Left cardiac atrium (tissue), 4 donors: ENCODE data around the gene NPIPB6. TPM values are rescaled to one million over a fixed set of nuclear protein-coding genes. Genes with fewer than 3 reads are reported as not detected.
"Not testable (repeated sequence)": the region's sequence is repeated elsewhere in the genome, so short reads cannot be mapped to it uniquely, and the experiment has no call there.

Experiments used
- ATAC-seq, 2 donors: fragments of 200-7000 bp; cut with Tn5 transposase; one replicate each; pipeline ENCODE4 v1.9.1; 2020; ENCODE audit warnings: mild to moderate bottlenecking in 2 of 2, moderate library complexity in 2 of 2
- DNase-seq: peaks from one replicate; pipeline ENCODE4 v3.0.0-alpha.2; 2020
- intact Hi-C, 2 donors: fragments of 100-400 bp; cut with DNase I; formaldehyde crosslinking; loops; one replicate each; pipeline versions ENCODE4 v1.14.1 to v1.15.1; 2022 to 2023
- long read RNA-seq: library from polyadenylated mRNA; unstranded; transcript quantifications from one replicate; pipeline ENCODE4 v2.0.0, GENCODE V29; 2021
- total RNA-seq, 2 donors: library from RNA; stranded (reverse); fragmentation: NEBNext Ultra II Directional; extraction: Animal tissue kit (Norgen Biotek cat#: 25700); gene quantifications; one replicate each; pipeline ENCODE4 v1.2.1, GENCODE V29; 2021
- donor health status: DM: no; HTN: yes; CAD: no.
- donor health status: DM: no; HTN: yes; CAD: no; lungs with severe emphysema.
- donor health status: DM: yes; HTN: yes; CAD: no.
- donor health status: Dilated cardiomyopathy.

Gene NPIPB6
- 1 to 10 TPM in 1 of 2 donors, under 1 TPM in 1; 0.56 to 1.4 TPM for total RNA-seq
- long read RNA-seq = 0 reads

- intact Hi-C loops, DNase-seq, ATAC-seq: not testable (repeated sequence)
These were observed at the start of gene NPIPB6 for GRCh38 chr16:28363408-28363807. NPIPB6 (minus strand) TSS chr16:28363508; CDS start chr16:28362822, 686 bp downstream.

GRCh38 chr16:28403220-28404072, 40.1 kb upstream of the NPIPB6 start, which contains the start of gene EIF3CL:
EIF3CL (minus strand) TSS chr16:28403841; CDS start chr16:28403618, 223 bp downstream.
- ATAC-seq = peak; percentile 100
- intact Hi-C loops, DNase-seq: not testable (repeated sequence)

GRCh38 chr16:28392054-28392453, 28.7 kb upstream of the NPIPB6 start:
- DNase-seq, intact Hi-C loops, ATAC-seq: not testable (repeated sequence)

GRCh38 chr16:28382177-28382867, 19.0 kb upstream of the NPIPB6 start:
- peak; percentile 85 for ATAC-seq
- intact Hi-C loops, DNase-seq: not testable (repeated sequence)

GRCh38 chr16:28377822-28378221, 14.5 kb upstream of the NPIPB6 start:
- intact Hi-C loops = not testable (repeated sequence)

GRCh38 chr16:28377108-28377625, 13.9 kb upstream of the NPIPB6 start:
- DNase-seq, intact Hi-C loops, ATAC-seq: not testable (repeated sequence)

More at GRCh38 chr16:28377822-28378221, 14.5 kb upstream of the NPIPB6 start:
- not testable (repeated sequence) for ATAC-seq, DNase-seq

- DNase-seq, intact Hi-C loops: not testable (repeated sequence)
- ATAC-seq = peak in 1 of 2 donors; percentile 63
These were observed 11.8 kb upstream of the NPIPB6 start for GRCh38 chr16:28375115-28375514.

GRCh38 chr16:28374281-28374680, 11.0 kb upstream of the NPIPB6 start:
- DNase-seq, intact Hi-C loops, ATAC-seq: not testable (repeated sequence)

- ATAC-seq, DNase-seq, intact Hi-C loops: not testable (repeated sequence)
These were observed 4.6 kb upstream of the NPIPB6 start for GRCh38 chr16:28367926-28368325.

GRCh38 chr16:28364268-28365173, 1.2 kb upstream of the NPIPB6 start:
- DNase-seq, intact Hi-C loops: not testable (repeated sequence)
- peak; percentile 98 for ATAC-seq

GRCh38 chr16:28362600-28362999, 708 bp downstream of the NPIPB6 start:
- DNase-seq, intact Hi-C loops, ATAC-seq: not testable (repeated sequence)

GRCh38 chr16:28338230-28338629, 25.1 kb downstream of the NPIPB6 start:
- intact Hi-C loops, ATAC-seq, DNase-seq: not testable (repeated sequence)

GRCh38 chr16:28336940-28337710, 26.2 kb downstream of the NPIPB6 start:
- intact Hi-C loops, DNase-seq, ATAC-seq: not testable (repeated sequence)

GRCh38 chr16:28335678-28336077, 27.6 kb downstream of the NPIPB6 start:
- ATAC-seq, DNase-seq, intact Hi-C loops: not testable (repeated sequence)

- DNase-seq, ATAC-seq, intact Hi-C loops: not testable (repeated sequence)
These were observed 30.7 kb downstream of the NPIPB6 start for GRCh38 chr16:28332632-28333031.

- not testable (repeated sequence) for ATAC-seq, DNase-seq
These were observed 32.3 kb downstream of the NPIPB6 start for GRCh38 chr16:28330981-28331380.

GRCh38 chr16:28330232-28330631, 33.1 kb downstream of the NPIPB6 start:
- intact Hi-C loops, DNase-seq: not testable (repeated sequence)

More at GRCh38 chr16:28330981-28331380, 32.3 kb downstream of the NPIPB6 start:
- intact Hi-C loops = not testable (repeated sequence)

More at GRCh38 chr16:28330232-28330631, 33.1 kb downstream of the NPIPB6 start:
- ATAC-seq = not testable (repeated sequence)
